Activated B cell treated with CpG ODN at 0.5 μM for 24 hours (primary cell): ENCODE data around the gene CCNF. TPM values are rescaled to one million over a fixed set of nuclear protein-coding genes. Genes with fewer than 3 reads are reported as not detected.

Experiments
- ATAC-seq: fragments of 200-7000 bp; cut with Tn5 transposase; one replicate; pipeline ENCODE4 v1.10.0; 2021; ENCODE audit warnings: low read depth, mild to moderate bottlenecking, moderate library complexity
- CTCF ChIA-PET: fragments of 350-600 bp; sonication (Branson Sonifier 250); formaldehyde crosslinking; loops from one replicate; lab custom pipeline; 2021; ENCODE audit warnings: antibody characterized with exemption; lab: Charles Lee
- POLR2A ChIA-PET: fragments of 350-600 bp; sonication (Branson Sonifier 250); formaldehyde crosslinking; loops from one replicate; lab custom pipeline; 2021; ENCODE audit warnings: antibody characterized with exemption; lab: Charles Lee
- DNase-seq: peaks from one replicate; pipeline ENCODE4 v3.0.0; 2022
- H3K27ac Mint-ChIP-seq: one replicate; pipeline ENCODE4 v1.8.0; 2020; ENCODE audit warnings: mixed read lengths
- H3K27me3 Mint-ChIP-seq: one replicate; pipeline ENCODE4 v1.8.0; 2021; ENCODE audit warnings: mixed read lengths
- H3K36me3 Mint-ChIP-seq: one replicate; pipeline ENCODE4 v1.8.0; 2021; ENCODE audit warnings: low read depth, mixed read lengths
- H3K4me1 Mint-ChIP-seq: one replicate; pipeline ENCODE4 v1.8.0; 2021; ENCODE audit warnings: mixed read lengths
- H3K4me3 Mint-ChIP-seq: one replicate; pipeline ENCODE4 v1.8.0; 2020; ENCODE audit warnings: mild to moderate bottlenecking, mixed read lengths
- H3K9me3 Mint-ChIP-seq: one replicate; pipeline ENCODE4 v1.8.0; 2020; ENCODE audit warnings: mixed read lengths
- CTCF ChIP-seq: fragments of 200-600 bp; IDR thresholded peaks from one replicate; pipeline ENCODE4 v1.8.0; 2022; ENCODE audit warnings: antibody characterized with exemption, mild to moderate bottlenecking
- intact Hi-C: fragments of 100-400 bp; cut with micrococcal nuclease; formaldehyde crosslinking; loops from one replicate; pipeline ENCODE4 v1.15.1; 2024
- total RNA-seq: library from RNA; stranded (reverse); gene quantifications from 2 replicates; pipeline ENCODE4 v1.2.3, GENCODE V29; 2022

The CCNF gene
- total RNA-seq, 1 donor from 2014 or later, result 5.5 TPM

- H3K27ac Mint-ChIP-seq, result no peak overlapping the region
- no peaks in the 10 kb centered on the region for H3K9me3 Mint-ChIP-seq
- H3K36me3 Mint-ChIP-seq, result no peaks in the 10 kb centered on the region
- no peak for TF ChIP-seq CTCF
- H3K4me3 Mint-ChIP-seq, result no peak overlapping the region
- DNase-seq, result no peak
- H3K4me1 Mint-ChIP-seq, result peaks cover 8% of the 10 kb centered on the region
- intact Hi-C loops, result no loop called here
- H3K27me3 Mint-ChIP-seq, result no peaks in the 10 kb centered on the region
- ATAC-seq, result no peak
- CTCF ChIA-PET, result no interaction called here
- POLR2A ChIA-PET, result interaction anchor here (0.5 kb wide), 1 partner anchor 42 kb away, joined by 3 read pairs; no protein-coding TSS in a partner anchor
Observed at GRCh38 chr16:2480948-2481347, 51.7 kb downstream of the CCNF start.

- CTCF ChIA-PET, result no interaction called here
- TF ChIP-seq CTCF, result no peak
- Mint-ChIP-seq H3K27me3 (no peaks in the 10 kb centered on the region), H3K9me3 (no peaks in the 10 kb centered on the region), H3K36me3 (no peaks in the 10 kb centered on the region), H3K4me1 (peaks cover 13% of the 10 kb centered on the region), H3K4me3 (no peak overlapping the region), H3K27ac (no peak overlapping the region)
- POLR2A ChIA-PET, result no interaction called here
- intact Hi-C loops, result no loop called here
- no peak for DNase-seq
- ATAC-seq, result no peak
Observed at GRCh38 chr16:2481676-2482075, 52.4 kb downstream of the CCNF start.

GRCh38 chr16:2482249-2482648 lies 53.0 kb downstream of the CCNF start:
- no peak for DNase-seq
- Mint-ChIP-seq H3K9me3 (no peaks in the 10 kb centered on the region), H3K27me3 (no peaks in the 10 kb centered on the region), H3K27ac (no peak overlapping the region), H3K36me3 (no peaks in the 10 kb centered on the region), H3K4me1 (peaks cover 18% of the 10 kb centered on the region), H3K4me3 (no peak overlapping the region)
- intact Hi-C loops, result no loop called here
- CTCF ChIA-PET, result no interaction called here
- ATAC-seq, result no peak
- no peak for TF ChIP-seq CTCF
- POLR2A ChIA-PET, result interaction anchor here (1.1 kb wide), 1 partner anchor 11 kb away, joined by 6 read pairs; the partner anchor contains the start of gene NTN3

- Mint-ChIP-seq H3K27me3 (no peaks in the 10 kb centered on the region), H3K4me1 (peaks cover 23% of the 10 kb centered on the region), H3K9me3 (no peaks in the 10 kb centered on the region), H3K27ac (no peak overlapping the region), H3K36me3 (no peaks in the 10 kb centered on the region), H3K4me3 (no peak overlapping the region)
- no peak for TF ChIP-seq CTCF
- intact Hi-C loops, result no loop called here
- CTCF ChIA-PET, result interaction anchor here (1.2 kb wide), 1 partner anchor 231 kb away, joined by 3 read pairs; the partner anchor contains the start of gene ECI1
- POLR2A ChIA-PET, result interaction anchor here (0.6 to 1.2 kb wide), 3 partner anchors 11 to 327 kb away, joined by 3 to 6 read pairs (median 6); partner anchors contain the start of genes NTN3 and TRAF7
- DNase-seq (no peak), ATAC-seq (no peak)
Observed at GRCh38 chr16:2482708-2483534, 53.7 kb downstream of the CCNF start.
